OCI-LY7 (cell line): ENCODE results near the gene PEPD. TPM values are rescaled to one million over a fixed set of nuclear protein-coding genes. Genes with fewer than 3 reads are reported as not detected.

ENCODE experiments used
- BruUV-seq: library from RNA; stranded (reverse); fragments of 400-500 nt; replicated peaks from 2 replicates; lab custom pipeline; 2021; lab: Mats Ljungman, UMichigan
- CTCF ChIA-PET: fragments of 300-600 bp; sonication (Branson Sonifier 250); formaldehyde crosslinking; loops from one replicate; lab custom pipeline; 2022; ENCODE audit warnings: antibody characterized with exemption; ENCODE audit not compliant: unreplicated experiment; lab: Charles Lee
- POLR2A ChIA-PET: fragments of 300-600 bp; sonication (Branson Sonifier 250); formaldehyde crosslinking; loops from one replicate; lab custom pipeline; 2022; ENCODE audit warnings: antibody characterized with exemption; lab: Charles Lee
- DNase-seq: peaks from one replicate; pipeline ENCODE4 v3.0.0-alpha.2; 2015; ENCODE audit warnings: low spot score
- H2AFZ ChIP-seq: fragments of 200-600 bp; sonication (generic), shearing (Covaris generic); 2 replicates; pipeline ENCODE4 v1.6.1; 2014; ENCODE audit warnings: mild to moderate bottlenecking, antibody characterized with exemption, low read length, moderate library complexity
- H3K27ac ChIP-seq: fragments of 200-600 bp; sonication (generic); 2 replicates; pipeline ENCODE4 v1.5.1; 2014; ENCODE audit warnings: mixed run types, low read depth, mild to moderate bottlenecking, moderate library complexity, low read length, inconsistent platforms; ENCODE audit not compliant: poor library complexity, severe bottlenecking
- H3K36me3 ChIP-seq: fragments of 200-600 bp; sonication (generic); 2 replicates; pipeline ENCODE4 v1.6.1; 2014; ENCODE audit warnings: mild to moderate bottlenecking, antibody characterized with exemption, low read length, moderate library complexity, mixed read lengths; ENCODE audit not compliant: insufficient read depth
- H3K4me1 ChIP-seq: fragments of 200-600 bp; sonication (generic); 2 replicates; pipeline ENCODE4 v1.5.1; 2014; ENCODE audit warnings: mild to moderate bottlenecking, low read length; ENCODE audit not compliant: insufficient read depth, poor library complexity, severe bottlenecking
- H3K4me2 ChIP-seq: fragments of 200-600 bp; sonication (generic); 2 replicates; pipeline ENCODE4 v1.6.1; 2014; ENCODE audit warnings: mild to moderate bottlenecking, low read length
- H3K4me3 ChIP-seq: fragments of 200-600 bp; sonication (generic); 2 replicates; pipeline ENCODE4 v1.5.1; 2014; ENCODE audit warnings: mild to moderate bottlenecking, low read depth, low read length; ENCODE audit not compliant: poor library complexity, severe bottlenecking
- H3K79me2 ChIP-seq: fragments of 200-600 bp; sonication (generic); 2 replicates; pipeline ENCODE4 v1.6.1; 2016; ENCODE audit warnings: low read depth, mild to moderate bottlenecking, low read length, moderate library complexity, mixed read lengths; ENCODE audit not compliant: insufficient read depth
- H3K9me2 ChIP-seq: fragments of 200-600 bp; sonication (generic); 2 replicates; pipeline ENCODE4 v1.6.1; 2016; ENCODE audit warnings: mild to moderate bottlenecking, low read length, mixed read lengths; ENCODE audit not compliant: insufficient read depth
- H3K9me3 ChIP-seq: fragments of 200-600 bp; sonication (generic); 2 replicates; pipeline ENCODE4 v1.6.1; 2014; ENCODE audit warnings: mild to moderate bottlenecking, mixed run types, low read length, mixed read lengths
- H4K20me1 ChIP-seq: fragments of 200-600 bp; sonication (generic); 2 replicates; pipeline ENCODE4 v1.6.1; 2014; ENCODE audit warnings: mild to moderate bottlenecking, antibody characterized with exemption, low read length, moderate library complexity, mixed read lengths; ENCODE audit not compliant: insufficient read depth
- EZH2phosphoT487 ChIP-seq: fragments of 200-600 bp; sonication (generic); IDR thresholded peaks from 2 replicates; pipeline ENCODE4 v1.6.1; 2018; ENCODE audit warnings: low read depth, borderline replicate concordance, mild to moderate bottlenecking, mixed run types, antibody characterized with exemption, low read length, moderate library complexity, mixed read lengths
- intact Hi-C: fragments of 100-400 bp; cut with micrococcal nuclease; formaldehyde crosslinking; loops from one replicate; pipeline ENCODE4 v1.10.0; 2022; ENCODE audit not compliant: unreplicated experiment
- total RNA-seq, 2 experiments: library from RNA; depleted of rRNA in 1 of 2; stranded (reverse); fragments of >200 nt in 1 of 2; shearing (Covaris generic) in 1 of 2; gene quantifications; 2 replicates each; pipeline ENCODE4 v1.2.3, GENCODE V29; 2014 to 2022
- TF ChIP-seq, protein P1 (sequence below): fragments of 200-600 bp; sonication (generic); conservative IDR thresholded peaks from 2 replicates; pipeline ENCODE4 v1.5.1; 2014; ENCODE audit warnings: mild to moderate bottlenecking, antibody characterized with exemption, low read length, moderate library complexity, mixed read lengths

PEPD gene
- total RNA-seq, 2 experiments from 2014 or later: 24.4 to 29.7 TPM

DNA sequence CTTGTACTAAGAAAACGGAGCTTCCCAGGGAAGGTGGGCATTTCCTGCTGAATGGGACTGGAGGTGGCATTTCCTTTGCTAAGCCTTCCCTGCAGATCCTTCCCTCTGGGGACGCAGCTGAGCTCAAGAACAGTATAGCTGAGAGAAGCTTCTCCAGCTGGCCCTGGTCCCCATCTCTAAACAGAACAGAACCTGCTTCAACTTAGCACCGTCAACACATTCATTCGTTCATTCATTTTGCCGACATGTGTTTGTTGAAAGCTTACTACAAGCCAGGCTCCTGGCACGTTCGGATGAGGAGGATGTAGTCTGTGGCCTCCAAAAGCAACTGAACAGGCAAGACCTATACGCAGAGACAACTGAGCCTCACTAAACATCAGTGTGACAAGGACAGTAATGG, 36.6 kb upstream of the PEPD start:
- Histone ChIP-seq H3K27ac (no peak overlapping the region), H3K9me3 (no peaks in the 10 kb centered on the region), H3K79me2 (no peaks in the 10 kb centered on the region), H3K4me1 (no peaks in the 10 kb centered on the region), H3K36me3 (no peaks in the 10 kb centered on the region), H2AFZ (no peak overlapping the region), H3K4me3 (no peak overlapping the region), H4K20me1 (no peaks in the 10 kb centered on the region), H3K4me2 (no peak overlapping the region), H3K9me2 (no peaks in the 10 kb centered on the region)
- DNase-seq: no peak
- BruUV-seq: no TSS peak
- POLR2A ChIA-PET: interaction anchor here (0.7 kb wide), 1 partner anchor 14 kb away, joined by 5 read pairs; no protein-coding TSS in a partner anchor
- CTCF ChIA-PET: no interaction called here
- TF ChIP-seq, protein P1, sequence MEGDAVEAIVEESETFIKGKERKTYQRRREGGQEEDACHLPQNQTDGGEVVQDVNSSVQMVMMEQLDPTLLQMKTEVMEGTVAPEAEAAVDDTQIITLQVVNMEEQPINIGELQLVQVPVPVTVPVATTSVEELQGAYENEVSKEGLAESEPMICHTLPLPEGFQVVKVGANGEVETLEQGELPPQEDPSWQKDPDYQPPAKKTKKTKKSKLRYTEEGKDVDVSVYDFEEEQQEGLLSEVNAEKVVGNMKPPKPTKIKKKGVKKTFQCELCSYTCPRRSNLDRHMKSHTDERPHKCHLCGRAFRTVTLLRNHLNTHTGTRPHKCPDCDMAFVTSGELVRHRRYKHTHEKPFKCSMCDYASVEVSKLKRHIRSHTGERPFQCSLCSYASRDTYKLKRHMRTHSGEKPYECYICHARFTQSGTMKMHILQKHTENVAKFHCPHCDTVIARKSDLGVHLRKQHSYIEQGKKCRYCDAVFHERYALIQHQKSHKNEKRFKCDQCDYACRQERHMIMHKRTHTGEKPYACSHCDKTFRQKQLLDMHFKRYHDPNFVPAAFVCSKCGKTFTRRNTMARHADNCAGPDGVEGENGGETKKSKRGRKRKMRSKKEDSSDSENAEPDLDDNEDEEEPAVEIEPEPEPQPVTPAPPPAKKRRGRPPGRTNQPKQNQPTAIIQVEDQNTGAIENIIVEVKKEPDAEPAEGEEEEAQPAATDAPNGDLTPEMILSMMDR: no peak
- no peak for TF ChIP-seq EZH2phosphoT487
- intact Hi-C loops: no loop called here

DNA sequence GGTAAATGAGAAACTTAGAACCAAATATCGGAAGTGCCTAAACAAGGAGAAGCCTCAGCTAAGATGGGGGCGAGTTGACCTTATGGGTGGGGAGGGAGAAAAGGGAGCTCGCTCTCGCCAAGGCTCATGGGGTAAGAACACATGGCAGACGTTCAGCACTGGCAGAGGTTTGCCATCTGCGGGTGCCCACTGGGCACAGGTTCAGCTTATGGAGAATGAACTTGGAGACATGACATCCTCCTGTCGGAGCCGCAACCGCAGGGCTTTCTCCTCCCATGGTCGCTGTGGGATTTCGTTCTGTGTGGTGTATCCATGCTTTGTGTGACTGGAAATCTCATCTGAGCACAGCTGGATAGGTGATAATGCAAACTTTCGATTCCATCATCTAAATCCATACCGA, 36.1 kb upstream of the PEPD start:
- no peaks in the 10 kb centered on the region for H3K79me2 ChIP-seq
- H3K4me3 ChIP-seq: no peak overlapping the region
- H3K9me3 ChIP-seq: no peaks in the 10 kb centered on the region
- H3K36me3 ChIP-seq: no peaks in the 10 kb centered on the region
- intact Hi-C loops: no loop called here
- TF ChIP-seq, protein P1: no peak
- no peak for TF ChIP-seq EZH2phosphoT487
- H3K27ac ChIP-seq: no peak overlapping the region
- ChIA-PET CTCF (no interaction called here), POLR2A (interaction anchor here (0.7 kb wide), 1 partner anchor 14 kb away, joined by 5 read pairs; no protein-coding TSS in a partner anchor)
- no peaks in the 10 kb centered on the region for H4K20me1 ChIP-seq
- H3K9me2 ChIP-seq: no peaks in the 10 kb centered on the region
- H2AFZ ChIP-seq: no peak overlapping the region
- no peak for DNase-seq
- no TSS peak for BruUV-seq
- no peaks in the 10 kb centered on the region for H3K4me1 ChIP-seq
- H3K4me2 ChIP-seq: no peak overlapping the region

DNA sequence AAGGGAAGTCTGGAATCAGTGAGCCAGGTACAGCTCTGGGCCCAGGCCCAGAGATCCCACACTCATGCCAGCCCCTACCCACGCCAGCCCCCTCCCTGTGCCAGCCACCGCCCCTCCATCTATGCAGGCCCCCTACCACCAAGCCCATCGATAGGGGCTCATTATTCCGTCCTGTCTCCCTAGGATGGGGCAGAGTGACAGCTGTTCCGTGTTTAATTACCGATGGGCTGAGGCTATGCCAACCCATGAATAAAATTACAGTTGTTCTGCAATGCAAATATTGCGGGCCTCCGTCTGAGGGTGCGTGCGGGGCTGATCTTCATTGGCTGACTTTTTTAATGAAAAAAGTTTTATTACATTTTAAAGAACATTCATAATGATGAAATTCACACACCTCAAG, 35.6 kb upstream of the PEPD start:
- no peaks in the 10 kb centered on the region for H3K9me3 ChIP-seq
- no peaks in the 10 kb centered on the region for H4K20me1 ChIP-seq
- H3K79me2 ChIP-seq: no peaks in the 10 kb centered on the region
- H3K36me3 ChIP-seq: no peaks in the 10 kb centered on the region
- no peak overlapping the region for H2AFZ ChIP-seq
- no TSS peak for BruUV-seq
- ChIA-PET CTCF (no interaction called here), POLR2A (no interaction called here)
- no peak overlapping the region for H3K4me3 ChIP-seq
- no peak overlapping the region for H3K4me2 ChIP-seq
- intact Hi-C loops: no loop called here
- no peak for DNase-seq
- no peaks in the 10 kb centered on the region for H3K9me2 ChIP-seq
- H3K27ac ChIP-seq: no peak overlapping the region
- TF ChIP-seq, protein P1: no peak
- no peak for TF ChIP-seq EZH2phosphoT487
- H3K4me1 ChIP-seq: no peaks in the 10 kb centered on the region
